Measurements from ENCODE around the gene RAB11FIP4. TPM values are rescaled to one million over a fixed set of nuclear protein-coding genes. Genes with fewer than 3 reads are reported as not detected.

The RAB11FIP4 gene
- total and polyA plus RNA-seq, 2 of the 13 experiments (the other 11 are each of a cell fraction or from before 2014, with no cell fraction given) = 28.0 to 89.3 TPM

GRCh38 chr17:31394544-31394943 lies 3.1 kb downstream of the RAB11FIP4 start (continued):
- TF ChIP-seq ZNF33A (CRISPR knock-in tag; IDR thresholded peaks at IDR 0.05; ENCODE audit: borderline replicate concordance) = no peak
- TF ChIP-seq SIN3B (IDR thresholded peaks at IDR 0.05; ENCODE audit: low read length) = no peak
- 0 out of 2 replicates have a peak, but pooled peaks have one; percentile 41 for TF ChIP-seq FOXO1 (CRISPR knock-in tag; IDR thresholded peaks at IDR 0.05)
- no peak for TF ChIP-seq ZHX1 (CRISPR knock-in tag; IDR thresholded peaks at IDR 0.05; ENCODE audit: low read depth)
- TF ChIP-seq ZBTB8A (CRISPR knock-in tag; IDR thresholded peaks at IDR 0.05; ENCODE audit: borderline replicate concordance, low read depth) = no peak
- no peak for TF ChIP-seq SMC3 (IDR thresholded peaks at IDR 0.05; ENCODE audit: low read length)
- no peak for TF ChIP-seq BRF2 (CRISPR knock-in tag; IDR thresholded peaks at IDR 0.05)
- TF ChIP-seq FOXK1 (CRISPR knock-in tag; IDR thresholded peaks at IDR 0.05; ENCODE audit: borderline replicate concordance, low read depth) = peak; percentile 57; the same call in 1 of the 2 replicates
- no peak for TF ChIP-seq CEBPG (CRISPR knock-in tag; IDR thresholded peaks at IDR 0.05)
- no peak for TF ChIP-seq ZFP41 (CRISPR knock-in tag; IDR thresholded peaks at IDR 0.05; ENCODE audit: borderline replicate concordance)
- TF ChIP-seq PAWR (CRISPR knock-in tag; IDR thresholded peaks at IDR 0.05; ENCODE audit: borderline replicate concordance) = no peak
- TF ChIP-seq CBFB (CRISPR knock-in tag; IDR thresholded peaks at IDR 0.05) = no peak
- 0 out of 4 replicates have a peak, but pooled peaks of 1 of the 2 experiments have one; percentile 17 for TF ChIP-seq ATF4 (CRISPR knock-in tag; IDR thresholded peaks at IDR 0.05)
- TF ChIP-seq CENPX (CRISPR knock-in tag; IDR thresholded peaks at IDR 0.05) = no peak
- TF ChIP-seq ZNF530 (CRISPR knock-in tag; IDR thresholded peaks at IDR 0.05; ENCODE audit: low read depth) = no peak
- no peak for TF ChIP-seq SCMH1 (CRISPR knock-in tag; IDR thresholded peaks at IDR 0.05; ENCODE audit: borderline replicate concordance)
- no peak for TF ChIP-seq ZFP82 (CRISPR knock-in tag; IDR thresholded peaks at IDR 0.05; ENCODE audit: borderline replicate concordance)
- TF ChIP-seq ZNF124 (CRISPR knock-in tag; IDR thresholded peaks at IDR 0.05) = peak; percentile 66; the same call in 1 of the 2 replicates
- TF ChIP-seq PATZ1 (CRISPR knock-in tag; IDR thresholded peaks at IDR 0.05) = peak; percentile 54; the same call in 1 of the 2 replicates
- TF ChIP-seq KLF9 (CRISPR knock-in tag; IDR thresholded peaks at IDR 0.05; ENCODE audit: low read depth) = 0 out of 2 replicates have a peak, but pooled peaks have one; percentile 35
- no peak for TF ChIP-seq ZBTB2 (CRISPR knock-in tag; IDR thresholded peaks at IDR 0.05; ENCODE audit: low read depth)
- TF ChIP-seq MTF1 (CRISPR knock-in tag; IDR thresholded peaks at IDR 0.05) = no peak

Measured in HepG2 (cell line).